Stimulated activated CD4-positive, alpha-beta T cell treated with anti-CD3 and anti-CD28 coated beads, Interleukin-2, amount 100 ng/mL, for 4 hours (primary cell): Measurements from ENCODE around the gene CHN1.

Source experiments
- DNase-seq: peaks from one replicate; pipeline ENCODE4 v3.0.0-alpha.2; 2020; ENCODE audit warnings: low read depth

The CHN1 gene

DNA sequence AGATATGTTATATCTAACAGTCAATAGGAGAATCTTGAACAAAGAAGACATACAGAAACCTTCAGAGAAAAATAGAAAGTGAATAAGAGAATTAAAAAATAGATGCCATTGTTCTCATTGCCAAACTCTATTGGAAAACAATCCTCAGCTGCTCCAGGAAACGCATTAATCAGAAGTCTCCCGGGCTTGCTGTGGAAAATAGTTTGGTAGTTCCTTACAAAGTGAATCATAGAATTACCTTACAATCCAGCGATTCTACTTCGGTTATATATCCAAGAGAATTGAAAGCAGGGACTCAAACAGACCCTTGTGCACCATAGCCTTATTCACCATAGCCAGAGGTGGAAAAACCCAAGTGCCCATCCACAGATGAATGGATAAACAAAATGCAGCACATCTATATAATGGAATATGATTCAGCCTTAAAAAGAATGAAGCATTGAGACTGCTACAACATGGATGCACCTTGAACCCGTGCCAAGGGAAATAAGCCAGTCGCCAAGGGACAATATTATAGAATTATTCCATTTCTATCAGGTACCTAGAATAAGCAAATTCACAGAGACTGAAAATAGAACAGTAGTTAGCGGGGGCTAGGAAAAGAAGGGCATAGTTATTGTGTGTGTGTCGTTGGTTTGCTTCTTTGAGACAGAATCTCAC, 219.0 kb downstream of the CHN1 start:
- no peak for DNase-seq

- no peak for DNase-seq
Observed at GRCh38 chr2:174785481-174785880, 219.7 kb downstream of the CHN1 start.

DNA sequence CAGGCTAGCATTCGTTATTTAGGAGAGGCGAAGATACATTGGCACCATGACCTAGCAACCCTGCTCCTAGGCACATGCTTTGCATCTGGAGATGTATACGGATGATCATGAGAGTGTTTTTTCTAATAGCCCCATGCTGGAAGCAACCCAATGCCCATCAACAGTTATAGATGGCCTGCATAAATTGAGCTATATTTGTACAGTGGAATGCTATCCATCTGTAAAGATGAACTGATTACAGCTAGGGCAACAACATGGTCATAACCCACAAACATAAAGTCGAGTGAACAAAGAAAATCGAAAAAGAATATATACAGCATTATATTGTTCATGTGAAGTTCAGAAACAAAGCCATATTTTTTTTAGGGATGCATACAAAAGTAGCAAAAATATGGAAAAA, 220.3 kb downstream of the CHN1 start:
- no peak for DNase-seq

- no peak for DNase-seq
Observed at GRCh38 chr2:174784316-174784715, 220.9 kb downstream of the CHN1 start.

- no peak for DNase-seq
Observed at GRCh38 chr2:174781996-174782395, 223.2 kb downstream of the CHN1 start.

DNA sequence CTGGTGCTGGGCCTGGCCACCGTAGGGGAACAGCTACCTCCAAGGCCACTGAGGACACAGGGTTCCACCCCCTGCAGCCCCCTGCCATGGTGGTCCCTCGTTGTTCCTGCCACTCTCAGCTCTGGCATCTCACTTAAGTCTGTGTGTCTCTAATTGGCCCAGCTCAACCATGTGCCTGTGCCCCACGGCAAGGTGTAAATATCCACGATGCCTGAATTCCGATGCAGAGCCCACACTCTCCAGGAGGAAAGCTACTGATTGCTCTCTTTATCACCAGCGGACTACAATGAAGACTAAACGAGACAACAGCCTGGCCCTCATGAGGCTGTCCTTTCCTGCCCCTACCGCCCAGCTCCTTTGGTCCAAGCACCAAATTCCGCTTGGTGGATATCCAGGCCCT, 223.9 kb downstream of the CHN1 start:
- no peak for DNase-seq

GRCh38 chr2:174780856-174781255, 224.3 kb downstream of the CHN1 start:
- DNase-seq: no peak

DNA sequence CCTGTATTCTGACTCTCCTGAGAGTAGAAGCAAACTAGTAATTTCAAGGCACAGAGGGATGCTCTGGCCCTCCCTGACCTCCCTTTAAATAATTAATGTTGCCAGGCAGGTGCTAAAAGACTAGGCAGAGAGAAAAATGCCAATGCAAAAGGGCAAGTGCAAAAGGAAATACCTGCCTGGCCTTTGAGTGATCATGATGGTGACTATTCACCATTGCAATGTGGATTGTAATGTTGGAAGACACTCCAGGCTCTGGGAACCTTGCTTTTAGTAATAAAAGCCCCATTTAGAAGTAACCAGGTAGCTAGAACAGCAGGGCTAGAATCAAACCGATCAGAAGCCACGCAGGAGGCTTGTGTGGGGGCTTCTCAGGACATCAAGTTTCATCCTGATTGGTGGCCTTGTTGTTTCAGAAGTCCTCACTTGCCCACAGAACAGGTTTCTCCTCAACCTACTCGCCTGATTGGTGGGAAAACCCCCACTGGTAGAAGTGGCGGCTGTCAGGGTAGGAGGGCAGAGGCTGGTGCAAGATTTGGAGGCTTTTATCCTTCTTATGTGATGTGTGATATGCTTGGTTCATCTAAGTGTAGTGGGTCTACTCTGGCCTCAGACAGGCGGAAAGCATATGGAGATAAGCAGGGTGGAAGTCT, 224.9 kb downstream of the CHN1 start:
- DNase-seq: no peak

DNA sequence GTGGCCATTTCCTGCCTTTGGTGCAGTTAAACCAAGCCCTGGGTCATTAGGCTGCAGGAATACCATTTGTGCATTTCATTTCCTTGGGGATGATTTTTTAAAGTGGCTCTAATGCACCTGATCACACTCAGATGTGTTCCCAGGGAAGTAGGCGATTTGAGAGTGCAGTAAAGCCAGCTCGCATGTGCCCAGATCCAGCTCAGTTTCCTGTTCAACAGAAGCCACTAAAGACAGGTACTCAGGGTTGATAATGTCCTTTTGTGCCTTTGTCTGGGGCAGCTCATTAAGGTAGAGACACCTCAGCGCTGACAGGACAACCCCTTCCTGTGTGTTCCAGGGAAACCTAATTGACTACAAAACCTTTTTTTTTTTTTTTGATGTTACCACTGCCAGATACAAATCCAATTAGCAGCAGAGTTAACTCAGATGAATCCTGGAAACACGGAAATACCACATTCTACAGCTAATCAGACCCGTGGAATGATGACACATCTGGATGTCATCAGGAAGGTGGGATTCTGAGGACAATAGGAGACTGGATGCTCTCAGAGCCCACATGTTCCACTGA, 225.7 kb downstream of the CHN1 start:
- DNase-seq: no peak

GRCh38 chr2:174778085-174778981, 226.8 kb downstream of the CHN1 start:
- peak; percentile 27 for DNase-seq

GRCh38 chr2:174777347-174778084, 227.7 kb downstream of the CHN1 start:
- DNase-seq: no peak

- DNase-seq: no peak
Observed at GRCh38 chr2:174776675-174777074, 228.5 kb downstream of the CHN1 start.

- no peak for DNase-seq
Observed at GRCh38 chr2:174776223-174776622, 229.0 kb downstream of the CHN1 start.

- no peak for DNase-seq
Observed at GRCh38 chr2:174775571-174775980, 229.6 kb downstream of the CHN1 start.

- no peak for DNase-seq
Observed at GRCh38 chr2:174774886-174775285, 230.3 kb downstream of the CHN1 start.

DNA sequence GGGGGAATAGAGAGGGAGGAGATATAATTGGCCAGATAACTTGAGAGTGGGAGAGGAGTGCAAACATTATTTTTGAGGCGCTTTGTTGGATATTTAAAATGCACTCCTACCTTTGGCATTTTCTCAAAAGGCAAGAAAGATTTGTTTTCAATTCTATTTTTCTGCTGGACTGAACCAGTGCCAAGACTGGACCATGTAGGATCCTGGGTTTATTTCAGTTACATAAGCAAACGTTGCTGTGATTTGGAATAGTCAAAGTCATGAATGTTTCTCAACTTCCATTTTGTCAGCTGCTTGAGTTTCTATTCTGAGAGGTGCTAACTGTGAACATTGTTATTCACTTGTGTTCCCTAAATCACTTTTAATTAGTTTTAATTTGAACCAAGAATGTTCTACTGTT, 232.0 kb downstream of the CHN1 start:
- no peak for DNase-seq

GRCh38 chr2:174772472-174772801, 232.7 kb downstream of the CHN1 start:
- DNase-seq: no peak

DNA sequence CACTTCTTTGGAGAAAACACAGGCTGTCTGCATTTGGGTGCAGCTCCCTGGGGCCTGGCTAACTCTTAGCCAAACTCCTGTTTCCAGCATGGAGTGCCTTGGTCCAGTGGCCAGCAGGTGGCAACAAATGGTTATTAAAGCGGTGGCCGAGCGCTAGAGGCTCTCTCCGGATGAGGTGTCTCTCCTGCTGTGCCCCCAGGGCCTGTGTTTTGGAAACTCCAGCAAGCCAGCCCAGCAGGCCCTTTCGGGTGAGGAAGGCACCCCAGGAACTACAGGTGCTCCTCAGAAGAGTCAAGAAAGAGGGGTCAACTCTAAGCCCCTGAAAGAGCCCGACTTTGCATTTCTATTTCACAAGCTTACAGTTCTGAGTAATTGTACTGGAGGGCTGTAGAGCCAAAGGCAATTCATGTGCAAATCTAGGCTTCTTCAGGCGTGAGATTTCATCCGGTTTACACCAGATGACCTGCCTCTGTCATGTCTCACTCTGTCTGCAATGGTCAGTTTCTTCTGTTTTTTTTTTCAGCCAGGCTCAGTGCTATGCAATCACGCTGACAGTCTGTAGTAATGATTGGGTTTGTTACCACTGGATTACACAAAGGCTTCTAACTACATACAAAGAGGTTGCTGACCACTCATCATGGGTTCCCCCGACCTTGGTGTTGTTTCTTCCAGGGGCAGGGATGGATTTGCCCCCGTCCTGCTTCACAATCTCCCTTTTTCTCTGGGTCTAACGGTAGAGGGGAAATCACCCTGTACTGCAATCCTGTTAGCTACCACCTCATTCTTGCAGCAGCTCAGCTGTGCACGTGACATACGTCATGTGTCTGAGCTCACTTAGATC, 233.3 kb downstream of the CHN1 start:
- no peak for DNase-seq

DNA sequence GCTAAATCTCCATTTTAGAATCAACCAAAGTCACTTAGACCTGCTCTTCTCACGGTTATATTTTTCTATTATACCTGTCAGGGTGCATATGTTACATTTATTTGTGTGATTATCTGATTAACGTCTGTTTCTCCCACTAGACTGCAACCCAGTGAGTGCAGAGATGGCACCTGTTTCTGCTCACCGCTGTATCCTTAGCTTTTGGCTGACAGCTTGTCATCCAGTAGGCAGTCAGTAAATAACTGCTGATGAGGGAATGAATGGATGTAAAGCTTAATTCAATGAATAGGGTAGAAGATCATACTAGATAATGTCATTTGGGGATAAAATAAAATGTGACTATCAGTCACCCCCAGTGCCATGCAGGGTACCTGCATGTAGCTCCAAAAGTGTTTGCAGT, 234.0 kb downstream of the CHN1 start:
- DNase-seq: no peak

- DNase-seq: no peak
Observed at GRCh38 chr2:174768557-174768956, 236.6 kb downstream of the CHN1 start.

DNA sequence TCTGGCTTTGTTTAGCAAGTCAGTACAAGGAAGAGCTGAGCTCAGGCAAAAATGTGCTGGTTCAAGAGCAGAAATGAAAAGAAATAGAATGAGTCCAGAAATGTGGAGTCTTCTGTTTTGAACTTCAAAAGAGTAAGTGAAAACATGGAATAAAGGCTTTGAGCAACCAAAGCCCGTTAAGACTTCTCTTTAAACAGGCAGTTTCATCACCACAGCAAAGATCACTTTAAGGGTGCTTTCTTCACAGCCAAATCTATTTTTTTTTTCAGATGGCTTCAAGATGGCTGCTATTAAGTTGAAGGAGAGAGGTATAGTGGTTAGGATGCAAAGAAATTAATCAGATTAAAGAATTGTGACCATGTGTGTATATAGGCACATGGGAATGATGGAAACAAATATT, 238.9 kb downstream of the CHN1 start:
- DNase-seq: no peak
